Measurements from ENCODE around the gene HSDL2.
"Not testable (repeated sequence)": the region's sequence is repeated elsewhere in the genome, so short reads cannot be mapped to it uniquely, and the experiment has no call there.

HSDL2 gene

DNA sequence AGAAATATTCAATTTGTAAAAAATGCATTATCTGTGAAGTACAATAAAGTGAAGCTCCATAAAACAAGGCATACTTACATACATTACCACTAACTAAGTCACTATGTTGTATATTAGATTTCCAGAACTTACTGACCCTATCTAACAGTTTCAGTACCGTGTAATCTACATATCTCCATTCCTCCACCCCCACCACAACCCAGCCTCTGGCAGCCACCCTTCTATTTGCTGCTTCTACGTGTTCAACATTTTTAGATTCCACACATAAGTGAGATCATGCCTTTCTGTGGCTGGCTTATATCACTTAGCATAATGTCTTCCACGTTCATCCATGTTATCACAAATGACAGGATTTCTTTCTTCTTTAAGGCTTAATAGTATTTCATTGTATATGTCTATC is 15.1 kb upstream of the HSDL2 start:
- DNase-seq: no peak

DNA sequence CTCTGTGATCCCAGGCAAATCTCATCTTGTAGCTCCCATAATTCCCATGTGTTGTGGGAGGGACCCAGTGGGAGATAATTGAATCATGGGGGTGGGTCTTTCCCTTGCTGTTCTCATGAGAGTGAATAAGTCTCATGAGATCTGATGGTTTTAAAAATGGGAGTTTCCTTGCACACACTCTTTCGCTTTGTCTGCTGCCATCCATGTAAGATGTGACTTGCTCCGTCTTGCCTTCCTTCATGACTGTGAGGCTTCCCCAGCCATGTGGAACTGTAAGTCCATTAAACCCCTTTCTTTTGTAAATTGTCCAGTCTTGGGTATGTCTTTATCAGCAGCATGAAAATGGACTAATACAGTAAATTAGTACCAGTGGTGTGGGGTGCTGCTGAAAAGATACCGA is 14.7 kb upstream of the HSDL2 start:
- not testable (repeated sequence) for DNase-seq

DNA sequence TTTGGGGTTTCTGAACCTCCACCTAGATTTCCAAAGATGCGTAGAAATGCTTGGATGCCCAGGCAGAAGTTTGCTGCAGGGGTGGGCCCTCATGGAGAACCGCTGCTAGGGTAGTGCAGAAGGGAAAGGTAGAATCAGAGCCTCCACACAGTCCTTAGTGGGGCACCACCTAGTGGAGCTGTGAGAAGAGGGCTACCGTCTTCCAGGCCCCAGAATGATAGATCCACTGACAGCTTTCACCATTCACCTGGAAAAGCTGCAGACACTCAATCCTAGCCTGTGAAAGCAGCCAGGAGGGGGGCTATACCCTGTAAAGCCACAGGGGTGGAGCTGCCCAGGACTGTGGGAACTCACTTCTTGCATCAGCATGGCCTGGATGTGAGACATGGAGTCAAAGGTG is 13.3 kb upstream of the HSDL2 start:
- DNase-seq: no peak

DNA sequence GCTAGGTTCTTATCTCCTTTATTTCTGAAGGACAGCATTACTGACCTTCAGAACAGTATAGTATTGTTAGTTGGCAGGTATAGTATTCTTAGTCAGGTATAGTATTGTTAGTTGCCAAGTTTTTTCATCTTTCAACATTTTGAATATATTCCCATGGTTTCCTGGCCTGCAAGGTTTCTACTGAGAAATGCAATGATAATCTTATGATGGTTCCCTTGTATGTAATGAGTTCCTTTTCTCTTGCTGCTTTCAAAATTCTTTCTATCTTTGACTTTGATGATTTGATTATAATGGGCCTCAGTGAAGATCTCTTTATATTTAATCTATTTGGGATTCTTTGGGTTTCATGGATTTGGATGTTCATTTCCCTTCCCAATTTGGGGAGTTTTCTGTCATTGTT is 12.4 kb upstream of the HSDL2 start:
- DNase-seq: no peak

DNA sequence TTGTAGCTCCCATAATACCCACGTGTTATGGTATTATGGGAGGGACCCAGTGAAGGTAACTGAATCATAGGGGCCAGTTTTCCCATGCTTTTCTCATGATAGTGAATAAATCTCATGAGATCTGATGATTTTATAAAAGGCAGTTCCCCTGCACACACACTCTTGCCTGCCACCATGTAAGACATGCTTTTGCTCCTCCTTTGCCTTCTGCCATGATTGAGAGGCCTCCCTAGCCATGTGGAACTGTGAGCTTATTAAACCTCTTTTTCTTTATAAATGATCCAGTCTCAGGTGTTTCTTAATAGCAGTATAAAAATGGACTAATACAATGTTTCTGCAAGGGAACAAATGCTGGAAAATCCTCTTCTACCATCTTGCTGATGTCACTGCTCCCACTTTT is 10.1 kb upstream of the HSDL2 start:
- no peak for DNase-seq

DNA sequence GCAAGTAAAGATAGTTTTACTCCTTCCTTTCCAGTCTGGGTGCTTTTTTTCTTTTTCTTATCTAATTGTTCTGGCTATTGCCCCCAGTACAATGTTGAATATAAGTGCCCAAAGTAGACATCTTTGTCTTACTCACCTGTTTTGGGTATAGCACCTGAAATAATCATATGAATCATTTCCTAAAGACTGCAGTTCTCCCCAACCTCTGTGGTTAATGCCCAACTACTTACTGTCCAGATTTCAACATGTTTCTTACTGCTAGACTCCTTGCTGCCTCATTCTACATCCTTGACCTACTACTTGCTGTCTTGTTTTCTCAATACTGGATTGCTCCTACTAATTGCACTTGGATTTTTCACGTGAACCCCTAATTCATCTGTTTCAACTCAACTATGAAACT is 8.8 kb upstream of the HSDL2 start:
- DNase-seq: no peak

DNA sequence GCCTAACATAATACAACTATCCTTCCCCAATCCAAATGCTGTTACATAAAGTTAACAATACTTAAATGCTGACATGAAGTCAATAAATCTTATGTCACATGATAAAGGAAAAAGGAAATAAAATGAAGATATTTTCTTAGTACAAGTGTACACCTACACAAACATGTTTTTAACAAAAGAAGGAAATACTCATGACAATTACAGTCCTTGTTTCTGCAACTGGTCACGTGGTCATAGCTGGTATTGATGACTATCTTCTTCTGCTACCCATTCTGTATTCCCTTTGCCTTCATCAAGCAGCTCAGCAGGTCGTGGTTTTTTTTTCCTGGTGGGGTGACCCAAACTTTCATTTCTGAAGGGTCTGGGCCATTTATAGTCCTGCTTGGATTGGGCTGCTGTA is 6.2 kb upstream of the HSDL2 start:
- DNase-seq: not testable (repeated sequence)

DNA sequence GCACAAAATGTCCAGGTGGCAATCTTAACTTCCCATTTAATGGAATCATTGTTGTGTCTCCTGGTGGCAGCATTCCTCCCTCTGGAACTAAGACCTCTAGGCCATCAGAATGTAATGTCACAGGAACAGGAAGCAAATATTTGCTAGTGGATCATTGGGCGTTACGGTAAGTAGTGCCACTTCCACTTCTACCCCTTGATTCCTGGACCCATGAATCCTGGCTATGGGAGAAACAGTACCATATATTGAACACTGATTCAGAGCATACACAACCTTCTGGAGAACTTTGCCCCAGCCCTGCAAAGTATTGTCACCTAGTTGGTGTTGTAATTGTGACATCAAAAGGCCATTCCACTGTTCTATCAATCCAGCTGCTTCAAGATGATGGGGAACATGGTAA is 5.7 kb upstream of the HSDL2 start:
- DNase-seq: not testable (repeated sequence)

DNA sequence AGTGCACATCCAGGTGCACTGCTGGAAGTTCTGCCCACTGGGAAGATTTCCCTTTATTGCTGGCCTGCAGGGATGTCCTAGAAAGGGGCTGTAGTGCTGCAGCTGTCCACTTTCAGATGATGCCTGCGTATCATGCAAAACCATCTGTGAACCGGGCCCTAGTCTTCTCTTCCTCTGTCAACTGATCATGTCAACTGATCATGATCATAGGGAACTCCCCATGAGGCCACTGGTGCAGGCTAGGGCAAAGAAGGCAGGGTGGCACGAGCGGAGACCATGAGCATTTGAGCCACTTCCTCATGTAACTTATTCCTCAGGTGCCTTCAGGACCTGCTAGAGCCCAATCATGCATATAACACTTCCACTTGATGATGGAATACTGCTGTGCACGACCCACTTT is 4.5 kb upstream of the HSDL2 start:
- no peak for DNase-seq

DNA sequence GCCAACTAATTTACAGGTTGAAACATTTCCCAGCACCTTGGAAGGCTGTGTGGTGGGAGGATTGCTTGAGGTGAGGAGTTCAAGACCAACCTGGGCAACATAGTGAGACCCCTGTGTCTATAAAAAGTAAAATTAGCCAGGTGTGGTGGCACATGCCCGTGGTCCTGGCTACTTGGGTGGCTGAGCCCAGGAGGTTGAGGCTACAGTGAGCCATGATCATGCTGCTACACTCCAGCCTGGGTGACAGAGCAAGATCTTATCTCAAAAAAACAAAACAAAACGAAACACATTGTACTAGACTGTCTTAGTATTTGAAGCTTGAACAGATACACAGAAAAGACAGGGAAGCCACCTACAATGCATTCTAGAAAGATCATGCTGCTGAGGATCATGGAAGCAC is 2.8 kb upstream of the HSDL2 start:
- no peak for DNase-seq

DNA sequence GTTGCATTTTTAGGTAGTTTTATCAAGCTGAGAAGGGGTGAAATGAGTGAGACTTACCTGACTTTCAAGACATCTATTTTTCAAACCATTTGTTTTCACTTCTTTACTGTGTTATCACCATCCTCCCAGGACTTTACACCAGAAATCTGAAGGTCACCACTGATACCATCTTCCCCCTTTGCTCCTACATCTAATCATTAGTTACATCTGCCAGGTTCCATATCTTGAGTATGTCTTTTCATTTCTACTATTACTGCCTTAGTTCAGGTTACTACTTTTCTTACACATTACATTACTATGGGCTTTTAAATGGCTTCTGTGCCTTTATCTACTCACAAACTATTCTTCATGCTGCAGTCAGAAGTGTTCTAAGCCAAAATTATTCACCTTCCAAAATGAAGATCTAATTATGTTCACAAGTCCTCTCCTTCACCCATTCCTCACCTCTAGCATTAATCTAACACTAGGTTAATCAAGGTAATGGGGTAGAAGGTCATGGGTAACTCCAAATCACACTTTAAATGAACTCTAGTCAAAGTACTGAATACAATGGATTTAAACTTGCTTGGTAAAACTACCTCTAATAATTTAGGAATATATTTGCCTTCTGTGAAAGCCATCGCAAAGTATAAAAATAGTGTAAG is 2.1 kb upstream of the HSDL2 start:
- DNase-seq: no peak

DNA sequence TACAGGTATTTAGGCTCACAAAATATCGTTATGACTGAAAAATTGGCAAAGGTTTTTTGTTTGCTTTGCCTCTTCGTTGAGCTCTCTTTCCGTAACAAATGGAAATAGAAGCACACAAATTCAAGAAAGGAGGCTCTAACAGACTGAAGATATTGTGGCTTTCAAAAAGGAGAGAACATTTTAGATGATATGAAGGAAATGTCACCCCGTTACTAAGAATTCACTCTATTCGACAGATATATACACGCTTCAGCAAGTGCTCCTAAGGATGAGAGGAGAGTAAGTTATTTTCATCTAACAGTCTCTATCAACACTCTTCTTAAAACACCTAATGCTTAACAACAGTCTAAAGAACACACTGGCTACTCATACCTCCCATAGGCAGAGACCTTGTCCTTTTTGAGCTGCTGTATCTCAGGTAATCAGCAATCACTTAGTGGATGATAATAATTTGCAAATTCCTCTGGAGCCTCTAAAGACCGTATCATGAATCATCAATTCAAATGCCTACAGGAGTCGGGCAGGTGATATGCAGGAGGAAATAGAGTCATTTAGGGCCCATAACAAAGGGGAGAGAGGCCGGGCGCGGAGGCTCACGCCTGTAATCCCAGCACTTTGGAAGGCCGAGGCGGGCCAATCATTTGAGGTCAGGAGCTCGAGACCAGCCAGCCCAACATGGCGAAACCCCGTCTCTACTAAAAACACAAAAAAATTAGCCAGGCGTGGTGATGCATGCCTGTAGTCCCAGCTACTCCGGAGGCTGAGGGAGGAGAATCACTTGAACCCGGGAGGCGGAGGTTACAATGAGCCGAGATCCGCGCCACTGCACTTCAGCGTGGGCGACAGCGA is 1.4 kb upstream of the HSDL2 start:
- DNase-seq: peak; percentile 64

DNA sequence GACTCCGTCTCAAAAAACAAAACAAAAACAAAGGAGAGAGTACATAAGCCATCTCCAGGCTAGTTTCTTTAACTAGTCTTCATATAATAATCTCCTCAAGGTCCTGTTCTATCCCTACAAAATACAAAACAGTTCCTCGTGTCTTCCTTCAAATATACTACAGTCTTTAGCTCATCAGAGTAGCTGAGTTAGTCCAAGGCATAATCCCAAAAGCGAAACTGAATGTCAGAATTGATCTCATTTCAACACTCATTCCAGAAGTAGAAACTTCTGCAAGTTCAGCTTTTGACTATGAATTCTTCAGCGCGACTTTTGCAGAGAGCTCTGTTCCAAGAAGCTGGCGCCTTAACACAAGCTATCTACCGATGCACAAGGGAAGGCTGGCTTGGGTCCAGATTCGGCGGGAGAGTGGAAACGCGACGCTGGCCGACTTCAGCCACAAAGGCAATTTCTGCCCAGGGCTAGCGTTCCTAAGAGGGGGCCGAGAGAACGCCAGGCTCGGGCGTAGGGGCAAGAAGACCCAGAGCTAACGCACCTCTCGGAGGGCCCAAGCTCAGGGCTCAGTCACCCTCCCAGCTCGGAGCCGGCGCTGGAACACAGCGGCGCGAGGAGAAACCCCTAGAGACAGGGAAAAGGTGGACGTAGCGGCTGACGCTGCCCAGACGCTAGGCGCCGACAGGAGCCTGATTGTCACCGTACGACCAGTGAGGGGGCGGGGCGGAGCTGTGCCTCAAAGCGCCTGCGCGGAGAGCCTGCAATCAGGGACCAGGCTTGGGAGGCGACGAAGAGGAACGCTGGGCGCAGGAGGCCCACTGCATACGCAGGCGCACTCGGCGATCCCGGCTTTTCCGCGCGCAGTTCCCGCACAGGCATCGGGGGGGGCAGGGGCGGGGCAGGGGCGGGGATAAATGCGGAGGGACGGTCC is 469 bp upstream of the HSDL2 start:
- DNase-seq: peak; percentile 98

DNA sequence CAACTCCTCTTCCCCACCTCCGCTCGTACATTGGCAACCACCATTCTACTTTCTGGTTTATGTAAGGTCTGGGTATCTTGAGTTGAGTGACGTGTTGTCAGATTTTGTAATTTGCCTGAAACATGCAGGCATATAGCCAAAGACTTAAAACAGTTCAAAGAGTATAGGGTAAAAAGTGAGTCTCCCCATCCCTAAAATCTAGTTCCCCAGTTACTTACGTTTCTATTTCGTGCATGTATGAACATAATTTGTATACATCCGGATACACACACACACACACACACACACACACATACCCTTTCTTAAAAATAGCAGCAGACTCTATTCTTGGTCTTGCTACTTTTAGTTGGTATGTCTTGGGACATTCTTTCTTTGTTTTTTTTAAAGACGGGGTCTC is 915 bp downstream of the HSDL2 start:
- DNase-seq: peak; percentile 38

DNA sequence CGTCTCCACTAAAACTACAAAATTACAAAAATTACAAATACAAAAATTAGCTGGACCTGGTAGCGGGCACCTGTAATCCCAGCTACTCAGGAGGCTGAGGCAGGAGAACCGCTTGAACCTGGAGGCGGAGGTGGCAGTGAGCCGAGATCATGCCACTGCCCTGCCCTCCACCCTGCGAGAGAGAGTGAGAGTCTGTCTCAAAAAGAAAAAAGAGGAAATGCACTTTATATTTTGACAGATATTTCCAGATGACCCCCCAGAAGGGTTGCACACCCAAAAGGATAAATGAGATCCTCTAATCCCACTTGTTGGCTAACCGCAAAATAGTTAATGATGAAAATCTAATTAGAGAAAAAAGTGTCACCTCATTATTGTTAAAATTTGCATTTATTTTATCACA is 2.2 kb downstream of the HSDL2 start:
- DNase-seq: no peak

DNA sequence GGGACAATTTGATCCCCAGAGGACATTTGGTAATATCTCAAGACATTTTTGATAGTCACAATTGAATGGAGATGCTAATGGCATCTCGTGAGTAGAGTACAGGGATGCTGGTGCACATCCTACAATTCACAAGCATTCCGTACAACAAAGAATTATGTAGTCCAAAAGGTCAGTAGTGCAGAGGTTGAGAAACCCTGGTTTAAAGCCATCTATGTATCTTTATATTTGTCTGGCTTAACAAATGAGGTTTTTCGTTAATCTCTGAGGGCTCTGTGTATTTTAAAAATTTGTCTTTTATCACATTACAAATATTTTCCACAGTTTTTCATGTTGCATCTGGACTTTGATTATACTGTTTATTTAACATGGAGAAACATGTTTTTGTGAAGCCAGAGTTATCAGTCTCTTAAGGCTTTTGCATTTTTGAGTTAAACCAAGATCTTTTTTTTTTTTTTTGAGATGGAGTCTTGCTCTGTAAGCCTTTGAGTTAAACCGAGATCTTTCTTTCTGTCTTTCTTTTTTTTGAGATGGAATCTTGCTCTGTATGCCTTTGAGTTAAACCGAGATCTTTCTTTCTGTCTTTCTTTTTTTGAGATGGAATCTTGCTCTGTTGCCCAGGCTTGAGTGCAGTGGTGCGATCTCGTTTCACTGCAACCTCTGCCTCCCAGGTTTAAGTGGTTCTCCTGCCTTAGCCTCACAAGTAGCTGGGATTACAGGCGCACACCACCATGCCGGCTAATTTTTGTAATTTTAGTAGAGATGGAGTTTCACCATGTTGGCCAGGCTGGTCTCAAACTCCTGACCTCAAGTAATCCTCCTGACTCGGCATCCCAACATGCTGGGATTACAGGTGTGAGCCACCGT is 2.8 kb downstream of the HSDL2 start:
- DNase-seq: no peak

DNA sequence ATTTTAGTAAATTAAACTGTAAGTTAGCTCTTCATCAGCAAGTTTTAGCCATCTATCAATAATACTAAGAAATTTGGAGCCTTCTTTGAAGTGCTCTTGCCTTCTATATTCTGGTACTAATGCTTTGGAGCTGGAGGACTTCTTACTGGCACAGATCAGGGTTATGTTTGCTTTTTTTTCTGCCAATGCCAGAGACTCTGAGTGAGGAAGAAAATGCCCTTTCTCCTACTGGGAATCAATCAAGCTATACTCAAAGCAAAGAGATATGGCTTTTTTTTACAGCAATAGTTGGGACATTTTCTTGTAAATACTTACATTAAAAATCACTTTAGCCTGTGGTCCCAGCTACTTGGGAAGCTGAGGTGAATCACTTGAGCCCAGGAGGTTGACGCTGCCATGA is 4.3 kb downstream of the HSDL2 start:
- DNase-seq: no peak

DNA sequence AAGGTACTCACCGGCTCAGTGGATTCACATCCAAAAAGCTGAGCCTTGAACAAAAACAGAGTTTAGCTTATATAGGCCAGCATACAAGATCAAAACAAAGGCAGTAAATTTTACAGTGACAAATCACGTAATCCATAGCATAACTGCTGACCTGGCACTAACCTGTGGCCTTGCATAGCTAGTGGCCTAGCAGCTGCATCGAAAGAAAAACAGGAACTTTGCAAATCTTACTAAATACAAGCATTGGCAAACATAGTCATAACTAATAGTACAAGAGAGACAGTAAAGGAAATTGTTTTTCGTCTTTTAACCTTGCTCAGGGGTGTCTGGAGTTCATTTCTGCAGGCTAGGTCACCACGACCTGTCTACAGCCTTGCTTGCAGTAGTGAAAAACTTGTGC is 4.8 kb downstream of the HSDL2 start:
- no peak for DNase-seq

DNA sequence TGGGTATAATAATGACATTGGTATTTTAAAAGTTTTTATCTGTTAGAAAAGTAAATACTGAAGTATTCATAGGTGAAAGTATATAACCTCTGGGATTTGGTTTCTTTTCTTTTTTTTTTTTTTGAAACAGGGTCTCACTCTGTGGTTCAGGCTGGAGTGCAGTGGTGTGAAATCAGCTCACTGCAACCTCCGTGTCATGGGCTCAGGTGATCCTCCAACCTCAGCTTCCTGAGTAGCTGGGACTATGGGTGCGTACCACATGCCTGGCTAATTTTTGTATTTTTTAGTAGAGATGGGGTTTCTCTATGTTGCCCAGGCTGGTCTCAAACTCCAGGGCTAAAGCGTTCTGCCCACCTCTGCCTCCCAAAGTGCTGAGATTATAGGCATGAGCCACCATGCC is 7.2 kb downstream of the HSDL2 start:
- no peak for DNase-seq

DNA sequence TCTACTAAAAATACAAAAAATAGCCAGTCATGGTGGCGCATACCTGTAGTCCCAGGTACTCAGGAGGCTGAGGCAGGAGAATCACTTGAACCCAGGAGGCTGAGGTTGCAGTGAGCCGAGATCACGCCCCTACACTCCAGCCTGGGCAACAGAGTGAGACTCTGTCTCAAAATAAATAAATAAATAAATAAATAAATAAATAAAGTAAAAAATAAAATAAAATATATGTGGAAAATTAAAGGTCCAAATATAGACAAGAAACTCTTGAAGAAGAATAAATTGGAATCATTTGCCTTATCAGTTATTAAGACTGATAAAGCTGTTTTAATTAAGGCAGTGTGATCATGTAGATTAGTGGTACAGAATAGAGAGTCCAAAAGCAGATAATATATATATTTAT is 10.0 kb downstream of the HSDL2 start:
- not testable (repeated sequence) for DNase-seq

DNA sequence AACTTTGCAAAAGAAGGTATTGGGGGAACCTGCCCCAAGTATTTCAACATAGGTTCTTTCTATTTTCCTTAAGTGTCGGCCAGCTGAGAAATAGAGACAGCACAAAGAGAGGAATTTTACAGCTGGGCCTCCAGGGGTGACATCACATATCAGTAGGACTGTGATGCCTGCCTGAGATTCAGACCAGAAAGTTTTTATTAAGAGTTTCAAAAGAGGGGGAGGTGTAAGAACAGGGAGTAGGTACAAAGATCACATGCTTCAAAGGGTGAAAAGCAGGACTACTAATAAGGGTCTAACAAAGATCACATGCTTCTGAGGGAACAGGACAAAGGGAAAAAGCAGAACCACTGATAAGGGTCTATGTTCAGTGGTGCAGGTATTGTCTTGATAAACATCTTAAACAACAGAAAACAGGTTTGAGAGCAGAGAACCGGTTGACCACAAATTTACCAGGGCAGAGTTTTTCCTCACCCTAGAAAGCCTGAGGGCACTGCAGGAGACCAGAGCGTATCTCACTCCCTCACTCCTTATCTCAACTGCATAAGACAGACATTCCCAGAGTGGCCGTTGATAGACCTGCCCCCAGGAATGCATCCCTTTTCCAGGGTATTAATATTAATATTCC is 12.1 kb downstream of the HSDL2 start:
- not testable (repeated sequence) for DNase-seq

DNA sequence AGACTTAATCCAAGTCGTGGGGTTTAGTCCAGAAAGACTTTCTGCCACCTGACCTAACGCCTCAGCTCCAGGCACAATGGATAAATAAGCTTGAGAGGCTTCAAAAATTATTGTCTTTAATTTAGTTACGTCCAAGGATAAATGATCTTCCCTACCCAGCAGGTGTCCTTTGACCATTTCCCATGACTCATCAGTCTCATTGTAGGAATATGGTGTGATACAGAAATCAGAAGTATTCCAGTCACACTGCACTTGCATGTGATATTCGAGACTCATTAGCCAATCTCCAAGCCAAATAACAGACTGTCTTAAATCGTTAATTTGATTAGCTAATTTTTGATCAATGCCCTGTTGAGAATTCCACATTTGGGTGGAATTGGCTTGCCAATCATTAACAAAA is 13.2 kb downstream of the HSDL2 start:
- not testable (repeated sequence) for DNase-seq
